GM23248 (cell line): ENCODE results near the gene FAM200A. TPM values are rescaled to one million over a fixed set of nuclear protein-coding genes. Genes with fewer than 3 reads are reported as not detected.
"Not testable (repeated sequence)": the region's sequence is repeated elsewhere in the genome, so short reads cannot be mapped to it uniquely, and the experiment has no call there.

Source experiments
- DNase-seq: peaks from one replicate; pipeline ENCODE4 v3.0.0-alpha.2; 2015
- H2AFZ ChIP-seq: fragments of 200-600 bp; sonication (generic); 2 replicates; pipeline ENCODE4 v1.6.1; 2016; ENCODE audit warnings: antibody characterized with exemption
- H3F3A ChIP-seq: fragments of 200-600 bp; sonication (generic); 2 replicates; pipeline ENCODE4 v1.6.1; 2016; ENCODE audit warnings: mild to moderate bottlenecking, antibody characterized with exemption, mixed run types; ENCODE audit not compliant: insufficient read depth
- H3K27ac ChIP-seq: fragments of 200-600 bp; sonication (generic); 2 replicates; pipeline ENCODE4 v1.5.1; 2016; ENCODE audit warnings: mild to moderate bottlenecking
- H3K27me3 ChIP-seq: fragments of 200-600 bp; sonication (generic); replicated peaks from 2 replicates; pipeline ENCODE4 v1.6.1; 2016; ENCODE audit warnings: mild to moderate bottlenecking; ENCODE audit not compliant: insufficient read depth
- H3K36me3 ChIP-seq: fragments of 200-600 bp; sonication (generic); 2 replicates; pipeline ENCODE4 v1.6.1; 2016; ENCODE audit warnings: low read depth, mild to moderate bottlenecking
- H3K4me1 ChIP-seq: fragments of 200-600 bp; sonication (generic); 2 replicates; pipeline ENCODE4 v1.6.1; 2016; ENCODE audit warnings: mild to moderate bottlenecking; ENCODE audit not compliant: insufficient read depth
- H3K4me2 ChIP-seq: fragments of 200-600 bp; sonication (generic); one replicate; pipeline ENCODE4 v1.6.1; 2016; ENCODE audit warnings: mild to moderate bottlenecking; ENCODE audit not compliant: unreplicated experiment
- H3K4me3 ChIP-seq: fragments of 200-600 bp; sonication (generic); 2 replicates; pipeline ENCODE4 v1.5.1; 2016; ENCODE audit warnings: mild to moderate bottlenecking
- H3K79me2 ChIP-seq: fragments of 200-600 bp; sonication (generic); 2 replicates; pipeline ENCODE4 v1.6.1; 2016; ENCODE audit warnings: mild to moderate bottlenecking; ENCODE audit not compliant: insufficient read depth
- H3K9ac ChIP-seq: fragments of 200-600 bp; sonication (generic); 2 replicates; pipeline ENCODE4 v1.6.1; 2016; ENCODE audit warnings: mild to moderate bottlenecking
- H3K9me2 ChIP-seq: fragments of 200-600 bp; sonication (generic); 2 replicates; pipeline ENCODE4 v1.6.1; 2016; ENCODE audit warnings: mixed run types, mild to moderate bottlenecking, moderate library complexity; ENCODE audit not compliant: insufficient read depth
- H3K9me3 ChIP-seq: fragments of 200-600 bp; sonication (generic); one replicate; pipeline ENCODE4 v1.6.1; 2017; ENCODE audit warnings: low read depth
- H4K20me1 ChIP-seq: fragments of 200-600 bp; sonication (generic); 2 replicates; pipeline ENCODE4 v1.6.0; 2016; ENCODE audit not compliant: insufficient read depth
- EZH2 ChIP-seq: fragments of 200-600 bp; sonication (generic); IDR thresholded peaks from 2 replicates; pipeline ENCODE4 v1.6.1; 2018; ENCODE audit warnings: antibody characterized with exemption, mild to moderate bottlenecking; ENCODE audit not compliant: insufficient read depth, poor library complexity, severe bottlenecking
- EZH2phosphoT487 ChIP-seq: fragments of 200-600 bp; sonication (generic); IDR thresholded peaks from 2 replicates; pipeline ENCODE4 v1.6.1; 2018; ENCODE audit warnings: antibody characterized with exemption, moderate library complexity, mild to moderate bottlenecking, low read depth; ENCODE audit not compliant: insufficient read depth
- WGBS, 2 experiments: methylation state at CpG; one replicate each; pipeline ENCODE4 v1.1.6; 2015 to 2017; ENCODE audit warnings: low lambda C conversion rate in 2 of 2, low coverage in 1 of 2; ENCODE audit errors: missing lambda C conversion rate in 2 of 2; 5-methylcytosine and 5-hydroxymethylcytosine counted together
- in situ Hi-C: fragments of 300-500 bp; cut with MboI; formaldehyde crosslinking; loops from 2 replicates; pipeline ENCODE4 v1.15.0; 2020
- polyA plus RNA-seq: library from polyadenylated mRNA; unstranded; fragments of >200 nt; fragmentation: Nextera tagmentation; extraction: Ambion mirVana; gene quantifications from 2 replicates; pipeline ENCODE4 v1.2.1, GENCODE V29; 2016
- total RNA-seq: library from RNA; depleted of rRNA; stranded (reverse); fragments of >200 nt; shearing (Covaris generic); gene quantifications from 2 replicates; pipeline ENCODE4 v1.2.3, GENCODE V29; 2014

The FAM200A gene
- total and polyA plus RNA-seq, 2 experiments from 2014 or later: 6.2 to 8.2 TPM

DNA sequence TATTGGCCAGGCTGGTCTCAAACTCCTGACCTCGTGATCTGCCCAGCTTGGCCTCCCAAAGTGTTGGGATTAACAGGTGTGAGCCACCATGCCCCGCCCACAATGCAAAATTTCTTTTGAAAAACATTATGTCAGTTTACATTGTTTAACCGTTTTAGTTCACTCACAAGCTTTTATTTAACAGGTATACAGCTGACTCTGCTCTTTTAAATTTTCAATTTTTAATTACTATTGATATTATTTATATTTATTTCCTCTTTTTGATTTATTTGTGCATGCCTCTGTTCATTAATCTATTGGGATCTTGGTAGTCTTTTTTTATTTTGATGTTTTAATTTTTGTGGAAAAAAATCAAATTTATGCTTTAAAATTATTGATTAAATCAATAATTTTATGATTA lies 30.5 kb downstream of the FAM200A start:
- 94 to 96% methylated on average over 3 of the region's 3 CpGs for WGBS, 2 experiments
- Histone ChIP-seq H3K79me2 (peaks cover 7% of the 10 kb centered on the region; the same call in 1 of the 2 replicates), H3K27ac (no peak overlapping the region), H2AFZ (no peak overlapping the region), H3K4me2 (no peak overlapping the region), H4K20me1 (no peaks in the 10 kb centered on the region), H3K27me3 (no peaks in the 10 kb centered on the region), H3K9me2 (no peaks in the 10 kb centered on the region), H3K9me3 (no peaks in the 10 kb centered on the region), H3F3A (no peaks in the 10 kb centered on the region), H3K4me3 (no peak overlapping the region), H3K4me1 (no peaks in the 10 kb centered on the region), H3K36me3 (peaks cover 23% of the 10 kb centered on the region; the same call in 1 of the 2 replicates), H3K9ac (no peak overlapping the region)
- in situ Hi-C loops: no loop called here
- TF ChIP-seq EZH2: no peak
- no peak for DNase-seq

DNA sequence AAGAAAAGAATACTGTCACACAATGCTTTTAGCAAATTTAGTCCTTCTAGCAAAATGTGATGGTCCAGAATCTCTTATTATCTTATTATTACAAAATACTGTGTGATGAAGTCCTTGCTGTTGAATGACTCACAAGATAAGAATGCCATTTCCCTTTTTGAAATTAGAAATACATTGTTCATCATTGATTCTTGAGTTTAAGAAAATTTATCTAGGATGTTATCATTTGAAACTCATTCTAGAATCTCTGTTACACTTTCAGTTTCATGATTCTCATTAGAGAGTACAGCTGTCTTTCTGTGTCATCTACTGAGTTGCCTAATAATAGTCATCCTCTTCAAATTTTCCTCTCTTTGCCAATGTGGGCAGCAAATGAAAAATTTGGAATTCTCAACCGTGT lies 37.9 kb downstream of the FAM200A start:
- Histone ChIP-seq H3K27ac (peak overlapping the region; percentile 29), H3K4me2 (peak overlapping the region; percentile 35)

DNA sequence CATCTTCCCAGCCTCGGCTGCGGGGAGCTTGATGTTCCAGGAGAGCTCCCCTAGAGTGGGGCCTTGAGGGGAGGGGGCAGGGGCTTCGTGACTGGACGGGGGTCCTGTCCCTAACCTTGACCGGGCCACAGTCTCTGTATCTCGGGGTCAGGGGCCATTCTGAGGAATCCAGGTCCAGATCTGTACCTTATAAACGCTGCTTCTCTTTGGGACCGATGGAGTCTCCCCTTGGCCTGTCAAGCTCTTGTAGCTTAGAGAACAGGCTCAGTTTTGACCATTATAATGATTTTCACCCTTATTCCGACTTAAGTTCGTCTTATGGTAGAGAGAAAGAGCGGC lies 46.6 kb downstream of the FAM200A start:
- in situ Hi-C loops: no loop called here
- TF ChIP-seq EZH2: no peak
- TF ChIP-seq EZH2phosphoT487: no peak
- Histone ChIP-seq H3K27me3 (no peaks in the 10 kb centered on the region), H3F3A (no peaks in the 10 kb centered on the region), H3K36me3 (no peaks in the 10 kb centered on the region), H3K9ac (peak overlapping the region; percentile 91), H3K27ac (peak overlapping the region; percentile 77), H3K9me2 (no peaks in the 10 kb centered on the region), H3K4me2 (peak overlapping the region; percentile 99), H3K4me1 (peaks cover 14% of the 10 kb centered on the region), H2AFZ (peak overlapping the region; percentile 86), H3K79me2 (peaks cover 70% of the 10 kb centered on the region), H3K4me3 (peak overlapping the region; percentile 87), H4K20me1 (no peaks in the 10 kb centered on the region), H3K9me3 (no peaks in the 10 kb centered on the region)
- 1 to 2% methylated on average over 7 to 11 of the region's 11 CpGs for WGBS, 2 experiments
- DNase-seq: peak; percentile 45

More for the DNA sequence above, 37.9 kb downstream of the FAM200A start:
- Histone ChIP-seq H3K9ac (no peak overlapping the region), H3K4me1 (peaks cover 11% of the 10 kb centered on the region), H3K9me2 (no peaks in the 10 kb centered on the region), H3F3A (peaks cover 16% of the 10 kb centered on the region), H4K20me1 (no peaks in the 10 kb centered on the region), H3K27me3 (no peaks in the 10 kb centered on the region), H3K4me3 (no peak overlapping the region), H3K36me3 (peaks cover 12% of the 10 kb centered on the region; the same call in 1 of the 2 replicates), H2AFZ (no peak overlapping the region), H3K79me2 (peaks cover 61% of the 10 kb centered on the region), H3K9me3 (no peaks in the 10 kb centered on the region)
- 50 to 56% methylated on average over 1 of the region's 1 CpG for WGBS, 2 experiments
- in situ Hi-C loops: no loop called here
- DNase-seq: peak; percentile 45
- TF ChIP-seq EZH2phosphoT487 (no peak), EZH2 (no peak)

DNA sequence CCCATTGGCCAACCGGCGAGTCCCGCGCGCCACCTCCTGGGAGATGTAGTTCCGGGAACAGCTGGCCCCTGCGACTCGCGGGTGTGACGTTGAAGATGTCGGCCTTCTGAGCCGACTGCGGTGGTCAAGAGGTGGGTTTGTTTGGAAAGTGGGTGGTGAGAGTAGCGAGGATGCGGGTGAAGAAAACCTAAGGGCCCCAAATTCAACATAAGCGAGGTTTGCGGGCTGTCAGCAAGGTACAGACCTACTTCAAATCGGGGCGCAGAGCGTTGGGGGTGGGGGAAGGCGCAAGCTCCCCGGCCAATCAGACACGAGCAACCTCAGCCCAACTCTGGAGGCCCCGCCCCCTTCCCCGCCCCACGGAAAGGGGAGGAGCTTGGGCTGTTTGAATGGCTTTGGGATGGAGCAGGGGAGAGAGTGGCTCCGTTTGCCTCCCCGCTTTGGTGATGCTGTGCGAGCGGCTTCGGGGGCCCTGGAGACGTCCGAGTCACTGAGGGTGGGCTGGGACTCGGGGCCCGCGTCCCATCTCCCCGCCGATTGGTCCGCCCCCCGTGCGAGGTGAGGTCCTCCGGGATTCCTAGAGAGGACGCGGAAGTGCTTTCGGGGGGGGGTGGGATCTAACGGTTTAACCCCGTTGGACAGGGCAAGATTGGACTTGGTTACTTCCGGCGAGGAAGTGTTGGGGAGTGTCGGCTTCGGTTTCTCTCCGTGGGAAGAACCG lies 47.2 kb downstream of the FAM200A start, which contains the start of gene ZKSCAN5:
Gene ZKSCAN5 (plus strand): TSS at position 60 of the 721 bp plus-strand sequence. CDS start 1,383 bp downstream, outside the sequence.
- Histone ChIP-seq H3K9me2 (no peaks in the 10 kb centered on the region), H3K79me2 (peaks cover 70% of the 10 kb centered on the region), H3K4me2 (peak within 1 kb of the TSS; percentile 99), H3K9ac (peak within 1 kb of the TSS; percentile 91), H3K4me3 (peak within 1 kb of the TSS; percentile 87), H2AFZ (peak within 1 kb of the TSS; percentile 86), H3K36me3 (no peaks in the 10 kb centered on the region), H3K4me1 (peaks cover 14% of the 10 kb centered on the region), H3F3A (no peaks in the 10 kb centered on the region), H3K27ac (peak within 1 kb of the TSS; percentile 77), H4K20me1 (no peaks in the 10 kb centered on the region), H3K9me3 (no peaks in the 10 kb centered on the region), H3K27me3 (no peaks in the 10 kb centered on the region)
- DNase-seq: peak; percentile 100
- whole genome bisulfite sequencing, 2 experiments: 1% methylated on average over 52 to 53 of the region's 53 CpGs
- in situ Hi-C loops: no loop called here
- TF ChIP-seq EZH2: no peak
- no peak for TF ChIP-seq EZH2phosphoT487

DNA sequence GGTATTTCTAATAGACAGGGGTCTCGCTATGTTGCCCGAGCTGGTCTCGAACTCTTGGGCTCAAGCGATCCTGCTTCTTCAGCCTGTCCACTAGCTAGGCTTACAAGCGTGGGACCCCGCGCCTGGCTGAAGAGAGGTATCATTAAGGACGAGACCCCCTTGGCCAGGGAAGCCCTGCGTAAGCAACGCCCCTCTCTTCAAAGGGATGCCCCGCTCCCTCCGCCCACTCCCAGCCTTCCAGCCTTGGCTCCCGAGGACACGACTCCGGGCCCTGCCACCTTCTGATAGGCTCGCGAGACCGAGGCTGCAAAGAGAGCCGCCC lies 47.7 kb downstream of the FAM200A start:
- H3K27ac ChIP-seq: peak overlapping the region; percentile 77
- peaks cover 14% of the 10 kb centered on the region for H3K4me1 ChIP-seq
- no peaks in the 10 kb centered on the region for H3K9me2 ChIP-seq
- H3K4me2 ChIP-seq: peak overlapping the region; percentile 86
- TF ChIP-seq EZH2 (no peak), EZH2phosphoT487 (no peak)
- peak overlapping the region; percentile 91 for H3K9ac ChIP-seq
- peaks cover 70% of the 10 kb centered on the region for H3K79me2 ChIP-seq
- no peaks in the 10 kb centered on the region for H3K9me3 ChIP-seq
- no peak for DNase-seq
- H3K36me3 ChIP-seq: no peaks in the 10 kb centered on the region
- H3F3A ChIP-seq: peaks cover 5% of the 10 kb centered on the region; the same call in 1 of the 2 replicates
- in situ Hi-C loops: no loop called here
- peak overlapping the region; percentile 87 for H3K4me3 ChIP-seq
- WGBS, 2 experiments: 7 to 8% methylated on average over 19 of the region's 19 CpGs
- H3K27me3 ChIP-seq: no peaks in the 10 kb centered on the region
- no peaks in the 10 kb centered on the region for H4K20me1 ChIP-seq
- peak overlapping the region; percentile 86 for H2AFZ ChIP-seq

DNA sequence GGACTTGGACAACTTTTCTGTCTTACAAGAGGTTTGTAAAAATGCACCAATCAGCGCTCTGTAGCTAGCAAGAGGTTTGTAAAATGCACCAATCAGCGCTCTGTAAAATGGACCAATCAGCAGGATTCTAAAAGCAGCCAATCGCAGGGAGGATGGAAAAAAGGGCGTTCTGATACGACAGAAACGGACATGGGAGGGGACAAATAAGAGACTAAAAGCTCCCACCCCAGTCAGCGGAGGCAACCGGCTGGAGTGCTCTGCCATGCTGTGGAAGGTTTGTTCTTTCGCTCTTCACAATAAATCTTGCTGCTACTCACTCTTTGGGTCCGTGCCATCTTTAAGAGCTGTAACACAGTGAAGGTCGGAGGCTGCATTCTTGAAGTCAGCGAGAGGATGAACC lies 50.7 kb downstream of the FAM200A start:
- WGBS, 2 experiments: 94 to 95% methylated on average over 12 of the region's 12 CpGs
- H3K9ac ChIP-seq, H4K20me1 ChIP-seq, in situ Hi-C loops, H3K9me2 ChIP-seq, H3K9me3 ChIP-seq, H3K36me3 ChIP-seq, H3K27me3 ChIP-seq, H3K27ac ChIP-seq, H2AFZ ChIP-seq, H3K4me2 ChIP-seq: not testable (repeated sequence)
- peak; percentile 10 for DNase-seq
- Histone ChIP-seq H3K4me1 (peaks cover 19% of the 10 kb centered on the region), H3K79me2 (peaks cover 70% of the 10 kb centered on the region), H3K4me3 (peak overlapping the region; percentile 99), H3F3A (peaks cover 11% of the 10 kb centered on the region; the same call in 1 of the 2 replicates)
